Amygdala (tissue), 56 donors: Measurements from ENCODE around the gene XPR1.
A peak's percentile ranks its signal among the peaks of the same experiment; 100 is the strongest.

Experiments
- DNase-seq, 56 donors: peaks; one replicate each; lab custom pipeline; 2025; lab: John Stamatoyannopoulos, UW

Gene XPR1

DNA sequence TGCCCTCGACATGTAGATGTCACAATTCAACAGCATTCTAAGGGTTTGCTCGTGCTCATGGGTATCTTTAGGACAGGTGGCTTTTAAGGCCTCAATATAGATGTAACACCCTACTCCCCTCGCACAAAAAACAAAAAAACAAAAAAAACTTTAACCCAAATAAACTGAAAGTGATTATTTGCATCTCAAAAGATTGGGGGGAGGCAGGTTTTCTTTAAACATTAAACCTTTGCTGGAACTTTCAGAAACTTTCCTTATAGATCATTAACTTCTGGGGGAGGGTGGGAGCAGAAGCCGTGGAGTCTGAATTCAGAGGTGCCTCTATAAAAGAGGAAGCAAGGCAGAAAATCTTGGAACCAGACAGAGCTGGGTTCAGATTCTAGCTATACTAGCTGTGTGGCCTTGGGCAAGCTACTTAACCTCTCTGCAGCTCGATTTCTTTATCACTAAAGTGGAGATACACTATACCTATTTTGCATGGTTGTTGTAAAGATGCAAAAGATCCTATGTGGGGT lies 277.7 kb downstream of the XPR1 start:
- DNase-seq, result no peak

DNA sequence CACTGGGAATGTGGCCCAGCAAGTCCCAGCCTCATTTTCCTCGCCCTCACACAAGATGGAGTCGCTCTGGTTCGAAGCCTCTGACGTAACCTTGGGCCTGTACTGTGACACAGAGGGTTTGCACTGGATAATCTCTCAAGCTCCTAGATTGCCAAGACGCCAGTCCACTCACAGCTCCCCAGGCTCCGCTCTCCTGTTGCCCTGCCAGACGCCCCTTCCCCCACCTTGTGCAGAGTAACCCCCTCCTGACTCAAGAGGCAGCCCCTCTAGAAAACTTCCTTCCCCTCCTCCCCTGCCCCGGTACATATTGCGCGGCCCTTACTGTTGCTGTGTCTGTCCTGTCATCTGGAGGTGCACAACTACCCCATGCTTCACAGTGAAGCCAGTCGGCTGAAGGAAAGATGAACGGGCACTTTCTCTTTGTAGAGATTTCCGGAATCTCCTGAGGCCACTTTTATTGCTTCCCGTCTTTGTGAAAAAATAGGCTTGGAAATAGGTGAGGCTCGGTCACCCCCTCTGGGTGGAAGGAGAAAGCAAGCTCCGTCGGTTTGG lies 279.9 kb downstream of the XPR1 start:
- DNase-seq, result peak in 2 of 56 donors; percentile 15 to 29

DNA sequence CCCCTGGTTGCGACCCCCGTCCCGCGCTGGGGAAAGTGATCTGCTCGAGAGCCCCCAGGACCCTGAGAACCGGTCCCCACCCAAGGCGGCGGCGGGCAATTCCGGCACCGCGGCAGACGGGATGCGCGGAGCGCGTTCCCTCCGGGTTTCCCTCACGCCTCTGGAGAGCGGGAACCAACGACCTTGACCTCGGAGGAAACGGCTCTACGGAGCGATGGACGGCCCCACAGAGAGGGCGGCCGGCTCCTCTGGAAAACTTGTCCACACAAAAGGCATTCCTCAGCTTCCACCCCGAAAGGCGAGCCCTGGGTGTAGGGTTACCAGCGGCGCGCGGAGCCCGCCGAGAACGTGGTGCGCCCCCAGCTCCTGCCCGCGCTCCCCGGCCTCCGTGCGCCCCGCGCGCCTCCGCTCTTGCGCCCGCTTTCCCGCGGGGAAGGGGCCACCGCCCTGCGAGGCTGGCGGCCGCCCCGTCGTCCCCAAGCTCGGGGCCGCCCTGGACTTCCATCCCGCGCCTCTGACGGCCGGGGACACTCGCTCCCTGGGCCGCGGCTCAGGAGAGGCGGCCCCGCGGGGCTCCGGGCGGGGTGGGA lies 280.5 kb downstream of the XPR1 start:
- DNase-seq, result peak in 8 of 56 donors; percentile 14 to 57 (median 34)

DNA sequence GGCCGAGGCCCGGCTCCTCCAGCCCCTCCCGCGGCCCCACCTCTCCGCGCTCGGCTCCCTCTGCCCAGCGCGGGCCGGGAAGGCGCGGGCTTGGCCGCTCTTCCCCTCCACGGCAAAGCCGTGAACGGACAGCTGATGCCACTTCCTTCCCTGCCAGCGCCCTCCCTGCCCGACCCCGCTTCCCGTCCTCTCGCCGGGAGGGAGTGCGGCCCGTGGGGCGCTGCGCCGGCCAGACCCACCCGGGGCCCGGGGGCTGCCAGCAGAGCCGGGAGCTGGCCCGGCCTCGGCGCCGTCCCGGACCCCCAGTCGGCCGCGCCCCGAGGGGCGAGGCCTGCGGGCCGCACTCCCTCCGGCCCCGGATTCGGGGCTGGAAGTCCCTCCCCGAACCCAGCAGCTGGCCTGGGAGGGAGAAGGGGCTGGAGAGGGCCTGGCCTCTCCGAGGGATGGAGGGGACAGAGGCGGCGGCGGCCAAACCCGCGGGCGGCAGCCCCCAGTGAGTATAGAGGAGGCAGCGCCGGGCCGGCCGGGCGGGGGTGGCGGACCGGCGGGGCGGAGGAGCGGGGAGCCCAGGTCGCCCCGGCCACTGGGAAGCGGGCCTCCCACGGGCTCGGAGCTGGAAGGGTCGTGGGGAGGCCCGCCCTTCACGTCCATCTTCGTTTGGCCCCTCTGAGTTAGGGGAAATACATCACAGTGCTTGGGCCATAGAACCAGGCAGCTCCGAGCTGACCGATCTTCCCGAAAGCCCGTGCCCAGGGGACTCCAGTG lies 281.2 kb downstream of the XPR1 start, which contains the start of gene KIAA1614:
Gene KIAA1614, plus strand, starts transcription at position 97 of the 765 bp plus-strand sequence. Its CDS starts 347 bp downstream, at position 444.
- DNase-seq, result peak in 15 of 56 donors; percentile 12 to 63 (median 33)

DNA sequence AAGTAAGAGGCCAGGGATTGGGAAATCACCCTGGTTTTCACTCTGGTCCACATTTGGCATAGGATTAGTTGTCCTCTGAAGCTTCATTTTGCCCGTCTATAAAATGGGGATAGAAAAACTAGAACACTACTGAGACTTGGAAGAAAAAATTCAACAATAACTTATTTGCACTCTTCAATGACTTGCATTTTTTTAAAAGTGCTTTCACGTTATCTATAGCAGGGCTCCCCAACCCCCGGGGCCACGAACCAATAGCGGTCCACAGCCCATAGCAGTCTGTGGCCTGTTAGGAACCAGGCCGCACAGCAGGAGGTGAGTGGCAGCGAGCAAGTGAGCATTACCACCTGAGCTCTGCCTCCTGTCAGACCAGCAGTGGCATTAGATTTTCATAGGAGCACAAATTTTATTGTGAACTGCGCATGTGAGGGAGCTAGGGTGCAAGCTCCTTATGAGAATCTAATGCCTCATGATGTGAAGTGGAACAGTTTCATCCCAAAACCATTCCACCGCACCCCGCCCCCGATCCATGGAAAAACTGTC lies 283.7 kb downstream of the XPR1 start:
- no peak for DNase-seq

DNA sequence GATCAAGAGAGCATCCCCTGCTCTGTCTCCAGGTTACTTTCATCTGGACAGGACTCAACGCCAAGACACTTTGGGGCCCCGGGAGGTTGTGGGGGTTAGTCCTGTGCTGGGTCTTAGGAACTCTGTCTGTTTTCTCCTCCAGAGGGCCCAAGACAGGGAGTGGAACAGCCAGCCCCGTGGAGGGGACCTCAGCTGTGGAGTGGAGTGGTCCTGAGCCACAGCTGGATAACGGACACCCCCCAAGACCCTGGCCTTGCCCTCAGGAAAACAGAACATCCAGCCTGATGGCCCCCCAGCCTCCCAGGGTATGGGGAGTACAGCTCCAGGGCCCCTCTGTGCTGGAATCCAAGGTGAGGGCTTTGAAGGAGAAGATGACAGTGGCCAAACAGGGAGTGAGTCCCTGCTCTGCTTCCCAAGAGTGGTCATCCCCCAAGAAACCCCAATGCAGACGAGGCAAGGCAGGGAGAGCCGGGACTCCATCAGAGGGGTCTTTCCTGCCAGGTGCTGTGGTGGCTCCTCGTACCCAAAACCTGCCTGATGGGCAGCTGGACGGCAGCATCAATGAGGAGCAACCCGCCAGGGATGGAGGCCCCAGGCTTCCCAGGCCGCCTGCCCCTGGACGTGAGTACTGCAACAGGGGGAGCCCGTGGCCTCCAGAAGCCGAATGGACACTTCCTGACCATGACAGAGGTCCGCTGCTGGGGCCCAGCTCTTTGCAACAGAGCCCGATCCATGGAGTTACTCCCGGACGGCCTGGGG lies 284.4 kb downstream of the XPR1 start:
- no peak for DNase-seq

DNA sequence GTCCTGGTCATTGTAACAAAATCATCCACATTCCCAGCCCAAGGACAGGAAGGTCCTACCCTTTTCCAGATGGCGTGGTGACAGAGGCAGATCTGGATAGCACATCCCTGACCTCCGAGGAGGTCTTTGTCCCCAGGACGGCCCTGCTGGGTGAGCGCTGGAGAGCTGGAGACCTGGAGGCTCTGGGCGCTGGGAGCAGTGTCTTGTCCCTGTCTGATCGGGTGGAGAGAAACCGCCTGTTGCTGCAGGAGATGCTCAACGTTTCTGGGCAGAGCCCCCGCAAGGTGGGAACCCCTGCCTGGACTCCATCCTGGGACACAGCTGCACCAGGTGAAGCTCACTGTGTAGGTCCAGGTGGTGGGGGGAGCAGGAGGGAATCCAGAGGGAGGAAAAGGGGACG lies 284.9 kb downstream of the XPR1 start:
- no peak for DNase-seq

DNA sequence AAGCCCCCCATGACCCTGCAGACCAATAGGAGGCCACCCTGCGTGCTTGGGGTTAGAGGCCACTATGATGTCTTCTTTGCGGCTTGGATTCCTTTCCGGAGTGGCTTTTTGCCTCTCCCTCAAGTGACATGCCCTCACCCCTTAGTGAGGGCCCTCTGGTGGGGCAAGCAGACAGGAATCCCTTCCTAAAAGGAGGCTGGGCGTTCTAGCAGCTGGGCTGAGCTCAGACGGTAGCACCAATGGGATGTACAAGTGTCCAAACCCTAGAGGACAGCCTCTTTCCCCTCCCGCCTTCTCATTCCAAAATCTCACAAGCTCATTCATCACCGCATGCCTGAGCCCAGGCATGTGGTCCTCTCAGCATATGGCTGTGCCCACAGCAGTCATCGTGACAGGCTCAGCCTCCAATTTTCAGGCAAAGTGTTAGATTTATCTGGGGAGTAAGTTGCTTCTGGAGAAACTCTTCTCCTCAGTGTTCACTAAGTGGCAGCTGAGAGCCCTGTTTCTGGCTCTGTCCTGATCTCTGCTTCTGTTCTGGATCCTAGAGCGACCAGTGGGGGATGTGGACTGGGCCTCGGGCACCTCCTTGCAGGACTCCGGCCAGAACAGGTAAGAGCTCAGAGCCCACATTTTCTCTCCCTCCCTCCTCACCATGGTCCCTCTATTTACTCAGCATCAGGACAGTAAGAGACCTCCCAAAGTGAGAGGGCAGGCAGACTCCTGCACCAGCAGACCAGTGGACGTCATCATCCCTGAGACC lies 285.7 kb downstream of the XPR1 start:
- no peak for DNase-seq

DNA sequence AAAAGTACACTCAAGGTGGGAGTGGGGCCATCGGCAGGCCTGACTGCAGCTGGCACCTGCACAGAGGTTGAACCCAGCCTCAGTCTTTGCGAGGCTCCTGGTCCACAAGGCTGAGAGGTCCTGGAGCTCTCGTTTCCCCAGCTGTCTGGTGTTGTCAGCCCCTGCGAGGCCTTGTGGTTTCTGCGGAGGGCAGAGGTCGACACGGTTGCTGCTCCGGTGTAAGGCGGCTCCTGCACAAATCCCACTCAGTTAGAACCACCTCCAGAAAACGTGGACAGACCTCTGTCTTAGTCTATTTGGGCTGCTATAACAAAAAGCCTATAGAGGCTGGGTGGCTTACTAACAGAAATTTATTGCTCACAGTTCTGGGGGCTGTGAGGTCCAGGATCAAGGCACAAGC lies 286.7 kb downstream of the XPR1 start:
- DNase-seq, result no peak

DNA sequence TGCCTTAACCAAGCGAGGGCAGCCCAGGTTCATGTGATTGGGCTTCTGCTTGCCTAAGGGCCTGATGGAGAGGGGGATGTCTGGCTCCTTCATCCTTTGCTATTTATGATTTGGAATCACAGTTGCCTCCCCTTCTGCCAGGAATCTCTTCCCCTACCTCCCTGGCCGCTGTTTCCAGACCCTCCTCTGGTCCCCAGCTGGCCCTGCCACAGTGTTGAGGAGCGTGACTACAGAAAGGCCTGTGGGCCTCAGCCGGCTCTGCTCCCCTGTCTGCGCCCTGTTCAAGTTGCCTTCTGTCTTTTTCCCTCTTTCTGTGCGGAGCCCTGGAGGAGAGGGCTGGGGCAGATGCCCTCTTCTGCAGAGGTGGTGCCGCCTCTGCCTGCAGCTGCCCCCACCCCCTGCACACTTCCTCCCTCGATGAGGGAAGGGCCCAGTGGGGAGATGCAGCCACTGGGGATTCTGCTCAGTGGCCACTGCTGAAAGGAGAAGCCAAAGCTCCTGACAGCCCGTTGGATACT lies 287.4 kb downstream of the XPR1 start:
- no peak for DNase-seq

DNA sequence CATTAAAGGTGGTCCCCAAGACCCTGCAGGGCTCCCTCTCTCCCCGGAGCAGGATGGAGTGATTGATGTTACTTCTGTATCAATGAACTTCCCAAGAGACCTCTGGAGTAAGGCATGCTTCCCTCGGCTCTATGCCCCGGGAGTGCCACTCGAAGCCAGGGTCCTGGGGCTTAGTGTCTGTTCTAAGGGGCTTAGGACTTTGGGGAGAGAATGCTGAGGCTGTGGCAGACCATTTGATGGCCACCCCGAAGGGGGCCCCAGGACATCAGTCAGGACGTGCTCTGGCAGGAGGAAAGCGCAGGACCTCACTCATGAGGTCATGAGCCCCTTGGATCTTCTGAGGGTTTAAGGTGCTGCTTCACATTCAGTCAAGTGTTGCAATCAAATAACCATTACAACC lies 288.4 kb downstream of the XPR1 start:
- no peak for DNase-seq

DNA sequence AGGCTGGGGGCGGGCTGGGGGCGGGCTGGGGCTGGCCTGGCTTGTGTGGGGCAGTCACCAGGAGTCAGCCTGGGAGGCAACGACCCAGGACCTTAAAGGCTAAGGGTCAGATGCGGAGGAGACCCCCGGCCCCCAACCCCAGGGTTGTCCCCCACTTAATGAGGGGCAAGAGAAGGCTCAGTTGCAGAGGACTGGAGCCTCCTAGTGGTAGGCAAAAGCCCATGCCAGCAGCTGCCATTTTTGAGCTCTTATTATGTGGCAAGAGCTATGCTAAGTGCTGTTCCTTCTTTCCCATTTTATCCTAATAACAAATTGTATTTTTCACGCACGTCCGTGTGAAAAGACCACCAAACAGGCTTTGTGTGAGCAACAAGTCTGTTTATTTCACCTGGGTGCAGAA lies 288.9 kb downstream of the XPR1 start:
- DNase-seq, result no peak

DNA sequence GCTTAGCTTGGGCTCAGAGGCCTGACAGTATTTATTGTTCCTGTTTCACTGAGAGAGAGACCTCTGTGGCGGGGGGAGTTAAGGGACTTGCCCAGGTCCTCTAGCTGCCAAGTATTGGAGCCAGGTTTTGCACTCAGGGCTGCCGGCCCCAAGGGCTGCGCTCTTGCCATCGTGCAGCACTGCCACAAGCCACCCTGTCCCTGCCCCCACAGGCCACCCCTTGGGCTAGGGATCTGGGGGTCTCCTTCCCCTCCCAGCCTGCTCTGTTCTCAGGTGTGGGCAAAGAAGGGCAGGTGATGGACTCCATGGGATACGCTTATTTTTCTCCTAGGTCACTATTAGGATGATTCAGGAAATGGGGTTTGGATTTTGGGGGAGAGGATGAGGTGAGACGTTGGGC lies 289.6 kb downstream of the XPR1 start:
- DNase-seq, result no peak

DNA sequence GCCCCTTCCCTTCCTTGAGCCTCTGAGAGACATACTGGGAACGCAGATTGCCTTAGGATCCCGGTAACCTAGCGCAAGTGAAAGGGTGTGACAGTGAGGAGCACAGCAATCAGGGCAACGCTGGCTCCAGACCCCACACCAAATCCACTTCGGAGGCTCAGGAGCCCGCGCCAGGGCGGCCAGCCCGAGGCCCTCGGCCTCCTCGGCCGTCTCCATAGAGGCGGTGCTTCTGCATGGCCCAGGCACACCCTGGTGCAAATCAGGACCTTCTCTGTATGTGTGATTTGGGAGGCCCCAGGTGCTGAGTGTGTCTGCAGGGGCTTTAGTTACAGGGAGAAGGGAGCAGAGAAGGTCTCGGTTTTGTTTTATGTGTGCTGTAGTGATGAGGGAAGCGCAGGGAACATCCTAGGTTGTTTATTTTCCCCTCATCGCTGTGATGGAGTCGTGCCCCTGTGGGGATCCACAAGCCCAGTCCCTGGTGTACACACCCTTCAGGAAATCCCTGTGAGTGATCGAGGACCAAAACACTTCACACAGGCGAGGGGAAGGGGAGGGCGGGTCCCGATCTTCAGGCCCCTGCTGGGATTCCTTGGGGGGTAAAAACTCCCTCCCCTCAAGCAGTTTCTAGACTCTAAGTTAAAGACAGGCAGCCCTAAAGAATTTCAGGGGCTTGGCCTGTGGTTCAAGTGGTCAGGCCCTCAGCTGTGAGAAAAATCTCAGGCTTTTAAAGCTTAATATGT lies 290.2 kb downstream of the XPR1 start:
- no peak for DNase-seq

DNA sequence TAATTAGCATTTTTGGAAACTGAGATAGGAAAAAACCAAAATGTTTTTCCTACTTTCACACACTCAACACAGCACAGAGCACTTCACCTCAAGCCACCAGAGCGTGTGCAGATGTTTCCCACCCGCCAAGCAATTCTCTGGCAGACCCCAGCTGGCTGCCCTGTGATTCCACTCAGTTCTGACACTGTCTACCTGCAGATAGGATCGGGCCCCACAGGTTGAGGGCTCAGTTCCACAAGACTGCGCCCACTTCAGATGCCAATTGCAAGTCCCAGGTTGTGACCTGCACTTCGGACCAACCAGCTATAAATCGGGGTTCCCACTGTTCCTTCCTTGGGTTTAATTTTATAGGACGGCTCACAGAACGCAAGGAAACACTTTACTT lies 290.8 kb downstream of the XPR1 start:
- no peak for DNase-seq

DNA sequence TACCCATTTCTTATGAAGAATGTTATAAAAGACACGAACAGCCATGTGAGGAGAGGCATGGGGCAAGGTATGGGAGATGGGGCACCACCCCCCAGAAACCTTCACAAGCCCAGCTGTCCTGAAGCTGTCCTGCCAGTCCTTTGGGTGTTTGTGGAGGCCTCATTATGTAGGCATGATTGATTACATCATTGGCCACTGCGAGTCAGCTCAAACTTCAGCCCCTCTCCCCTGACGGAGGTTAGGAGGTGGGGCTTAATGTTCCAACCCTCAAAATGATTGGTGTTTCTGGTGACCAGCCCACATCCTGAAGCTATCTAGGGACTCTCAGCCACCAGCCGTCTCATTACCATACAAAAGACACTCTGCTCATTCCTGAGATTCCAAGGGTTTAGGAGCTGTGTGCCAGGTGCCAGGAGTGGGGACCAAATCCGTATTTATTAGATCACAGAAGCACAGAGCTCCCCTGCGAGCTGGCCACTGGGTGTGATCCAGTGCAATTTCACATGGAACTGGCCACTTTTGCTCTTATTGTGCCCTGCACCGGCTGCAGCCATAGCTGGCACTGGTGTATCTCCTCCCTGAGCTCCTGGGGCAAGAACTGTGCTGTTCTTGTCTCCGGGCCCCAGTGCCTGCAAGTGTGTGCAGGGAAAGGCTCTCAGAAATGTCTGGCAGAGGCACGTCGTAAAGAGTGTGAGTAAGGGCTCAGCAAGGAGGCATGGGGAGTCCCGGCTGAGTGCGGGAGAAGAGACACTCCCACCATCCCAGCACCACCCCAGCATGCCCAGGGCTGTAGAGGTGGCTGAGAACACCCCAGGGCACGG lies 291.4 kb downstream of the XPR1 start:
- DNase-seq, result no peak

DNA sequence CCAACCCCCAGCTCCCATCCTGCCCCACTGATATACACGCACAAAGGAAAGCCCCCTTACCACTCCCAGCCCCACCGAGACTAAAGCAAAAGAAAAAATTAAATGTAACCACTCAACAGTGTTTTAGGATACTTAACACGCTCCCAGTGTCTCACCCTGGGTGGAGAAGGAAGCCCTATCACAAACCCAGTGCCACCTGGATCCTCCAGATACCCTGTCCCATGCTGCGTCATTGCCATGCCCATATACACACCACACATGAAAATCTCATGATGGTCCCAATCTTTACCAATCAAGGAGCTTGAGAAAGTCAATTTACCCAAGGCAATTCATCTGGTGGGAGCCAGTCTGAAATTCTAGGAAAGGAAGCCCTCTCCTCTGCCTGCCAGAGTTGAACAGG lies 292.1 kb downstream of the XPR1 start:
- DNase-seq, result no peak

DNA sequence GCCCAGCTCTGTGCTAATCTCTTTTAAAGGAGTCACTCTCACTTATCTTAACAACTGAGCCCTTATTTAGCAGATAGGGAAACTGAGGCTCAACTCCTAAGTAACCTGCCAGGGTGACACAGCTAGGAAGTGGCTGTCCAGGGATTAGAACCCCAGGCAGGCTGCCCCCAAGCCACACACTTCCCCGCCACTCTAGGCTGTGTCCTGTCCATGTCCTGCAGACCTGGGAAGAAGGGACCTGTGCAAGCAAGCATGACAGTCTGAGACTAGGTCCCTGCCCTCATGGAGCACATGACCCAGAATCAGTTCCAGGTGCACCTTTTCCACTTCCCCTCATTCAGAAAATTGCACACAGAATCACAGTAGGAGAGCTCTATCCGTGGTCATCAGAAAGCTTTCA lies 293.1 kb downstream of the XPR1 start:
- no peak for DNase-seq
